Astrocyte of the spinal cord (primary cell): Measurements from ENCODE around the gene DEFB124.
A peak's percentile ranks its signal among the peaks of the same experiment; 100 is the strongest.

Experiments
- DNase-seq: peaks from one replicate; pipeline ENCODE4 v3.0.0; 2011; ENCODE audit warnings: low read depth, low spot score
- H3K4me3 ChIP-seq: 2 replicates; pipeline ENCODE4 v1.5.1; 2011; ENCODE audit warnings: low read depth, mild to moderate bottlenecking, low read length, moderate library complexity
- CTCF ChIP-seq: IDR thresholded peaks from 2 replicates; pipeline ENCODE4 v1.5.1; 2012; ENCODE audit warnings: low read depth, mild to moderate bottlenecking, low read length, inconsistent platforms
- in situ Hi-C: cut with HindIII; loops from 2 replicates; pipeline ENCODE4 v1.10.0; 2017; ENCODE audit warnings: low sequenced_read_pairs

Gene DEFB124

GRCh38 chr20:31515775-31516107 lies 40.8 kb upstream of the DEFB124 start:
- peak overlapping the region; percentile 71 for H3K4me3 ChIP-seq
- no peak for DNase-seq
- TF ChIP-seq CTCF, result no peak
- in situ Hi-C loops, result no loop called here

GRCh38 chr20:31515072-31515774 lies 40.3 kb upstream of the DEFB124 start:
- DNase-seq, result no peak
- in situ Hi-C loops, result no loop called here
- TF ChIP-seq CTCF, result no peak
- H3K4me3 ChIP-seq, result peak overlapping the region; percentile 71

- H3K4me3 ChIP-seq, result peak within 1 kb of the TSS; percentile 71
- DNase-seq, result peak; percentile 95
- TF ChIP-seq CTCF, result peak; percentile 90
- in situ Hi-C loops, result no loop called here
Measured at GRCh38 chr20:31514154-31515071, 39.5 kb upstream of the DEFB124 start, which contains the start of gene HM13. Gene HM13 (plus strand): TSS chr20:31514442. CDS start chr20:31514552, 110 bp downstream.

- H3K4me3 ChIP-seq, result no peak overlapping the region
- no peak for DNase-seq
- in situ Hi-C loops, result no loop called here
- no peak for TF ChIP-seq CTCF
Measured at GRCh38 chr20:31508517-31509244, 33.8 kb upstream of the DEFB124 start.

- in situ Hi-C loops, result no loop called here
- no peak for TF ChIP-seq CTCF
- DNase-seq, result no peak
- no peak overlapping the region for H3K4me3 ChIP-seq
Measured at GRCh38 chr20:31505903-31506302, 31.0 kb upstream of the DEFB124 start.
